GM12892 (cell line): ENCODE data around the gene SMARCAL1.

Experiments
- POLR2A ChIP-seq: IDR thresholded peaks from 2 replicates; pipeline ENCODE4 v1.6.1; 2011; ENCODE audit warnings: low read depth, low read length, control low read depth
- POLR2AphosphoS5 ChIP-seq: IDR thresholded peaks from 2 replicates; pipeline ENCODE4 v1.6.1; 2011; ENCODE audit warnings: low read depth, low read length, control low read depth

GRCh38 chr2:216415541-216415940 lies 3.3 kb downstream of the SMARCAL1 start:
- TF ChIP-seq POLR2A, result no peak
- TF ChIP-seq POLR2AphosphoS5, result no peak
